Stimulated activated naive CD8-positive, alpha-beta T cell treated with anti-CD3 and anti-CD28 coated beads, Interleukin-15, amount 100 ng/mL, for 72 hours (primary cell): ENCODE measurements around the gene RPUSD2.

Source experiments
- ATAC-seq: fragments of 150-1000 bp; cut with Tn5 transposase; 2 replicates; pipeline ENCODE4 v1.10.0; 2021; ENCODE audit warnings: mild to moderate bottlenecking, moderate library complexity
- DNase-seq, 2 donors: peaks; one replicate each; pipeline ENCODE4 v3.0.0; 2021 to 2022
- H3K27ac Mint-ChIP-seq, 2 donors: one replicate each; pipeline ENCODE4 v1.8.0; 2022; ENCODE audit warnings: mild to moderate bottlenecking in 2 of 2, mixed read lengths in 2 of 2, moderate library complexity in 2 of 2
- H3K27me3 Mint-ChIP-seq: one replicate; pipeline ENCODE4 v1.8.0; 2022; ENCODE audit warnings: mixed read lengths
- H3K4me1 Mint-ChIP-seq: one replicate; pipeline ENCODE4 v1.8.0; 2022; ENCODE audit warnings: mild to moderate bottlenecking, mixed read lengths
- H3K4me3 Mint-ChIP-seq, 2 donors: one replicate each; pipeline ENCODE4 v1.8.0; 2022; ENCODE audit warnings: mild to moderate bottlenecking in 2 of 2, mixed read lengths in 2 of 2, moderate library complexity in 1 of 2
- H3K9me3 Mint-ChIP-seq, 2 donors: one replicate each; pipeline ENCODE4 v1.8.0; 2022; ENCODE audit warnings: mixed read lengths in 2 of 2

The RPUSD2 gene, protein sequence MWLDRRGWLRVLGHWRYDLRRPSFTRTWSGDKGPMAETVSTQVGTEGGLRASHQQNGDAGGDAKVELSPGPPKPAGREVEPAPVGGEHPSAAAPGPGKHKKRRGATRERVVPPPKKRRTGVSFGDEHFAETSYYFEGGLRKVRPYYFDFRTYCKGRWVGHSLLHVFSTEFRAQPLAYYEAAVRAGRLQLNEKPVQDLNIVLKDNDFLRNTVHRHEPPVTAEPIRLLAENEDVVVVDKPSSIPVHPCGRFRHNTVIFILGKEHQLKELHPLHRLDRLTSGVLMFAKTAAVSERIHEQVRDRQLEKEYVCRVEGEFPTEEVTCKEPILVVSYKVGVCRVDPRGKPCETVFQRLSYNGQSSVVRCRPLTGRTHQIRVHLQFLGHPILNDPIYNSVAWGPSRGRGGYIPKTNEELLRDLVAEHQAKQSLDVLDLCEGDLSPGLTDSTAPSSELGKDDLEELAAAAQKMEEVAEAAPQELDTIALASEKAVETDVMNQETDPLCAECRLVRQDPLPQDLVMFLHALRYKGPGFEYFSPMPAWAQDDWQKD

GRCh38 chr15:40569129-40569953, at the start of gene RPUSD2:
TSS of gene RPUSD2 (plus strand) at chr15:40569299. CDS start at chr15:40569338, 39 bp downstream.
- Mint-ChIP-seq H3K4me1 (peaks cover 61% of the 10 kb centered on the region), H3K27me3 (no peaks in the 10 kb centered on the region), H3K4me3 (peak within 1 kb of the TSS; percentile 93 to 98), H3K9me3 (no peaks in the 10 kb centered on the region), H3K27ac (peak within 1 kb of the TSS; percentile 97 to 99)
- DNase-seq (peak; percentile 86 to 90), ATAC-seq (peak; percentile 80)

DNA sequence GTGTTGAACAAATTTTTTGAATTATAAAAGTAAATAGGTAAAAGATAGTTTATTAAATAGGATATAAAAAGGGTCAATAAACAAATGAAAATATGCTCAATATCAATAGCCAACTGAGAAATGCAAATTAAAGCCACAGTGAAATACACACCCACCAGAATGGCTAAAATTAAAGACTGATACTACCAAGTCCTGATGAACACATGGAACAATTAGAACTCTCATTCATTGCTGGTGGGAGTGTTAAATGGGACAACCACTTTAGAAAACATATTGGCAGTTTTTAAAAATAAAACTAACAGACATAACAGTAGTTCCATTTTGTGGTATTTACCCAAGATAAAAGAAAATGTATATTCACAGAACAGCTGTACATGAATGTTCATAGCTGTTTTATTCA, 45.5 kb upstream of the RPUSD2 start:
- no peaks in the 10 kb centered on the region for H3K9me3 Mint-ChIP-seq
- no peaks in the 10 kb centered on the region for H3K27me3 Mint-ChIP-seq
- no peak overlapping the region for H3K27ac Mint-ChIP-seq
- no peak overlapping the region for H3K4me3 Mint-ChIP-seq
- DNase-seq (no peak), ATAC-seq (no peak)
- peaks cover 6% of the 10 kb centered on the region for H3K4me1 Mint-ChIP-seq

- ATAC-seq (no peak), DNase-seq (no peak)
- Mint-ChIP-seq H3K4me1 (no peaks in the 10 kb centered on the region), H3K4me3 (no peak overlapping the region), H3K27ac (no peak overlapping the region), H3K27me3 (no peaks in the 10 kb centered on the region), H3K9me3 (no peaks in the 10 kb centered on the region)
Observed at GRCh38 chr15:40525855-40526254, 43.2 kb upstream of the RPUSD2 start.

GRCh38 chr15:40528801-40529200, 40.3 kb upstream of the RPUSD2 start:
- DNase-seq, result no peak
- Mint-ChIP-seq H3K9me3 (no peaks in the 10 kb centered on the region), H3K4me3 (no peak overlapping the region), H3K4me1 (no peaks in the 10 kb centered on the region), H3K27ac (no peak overlapping the region), H3K27me3 (no peaks in the 10 kb centered on the region)
- ATAC-seq, result no peak

DNA sequence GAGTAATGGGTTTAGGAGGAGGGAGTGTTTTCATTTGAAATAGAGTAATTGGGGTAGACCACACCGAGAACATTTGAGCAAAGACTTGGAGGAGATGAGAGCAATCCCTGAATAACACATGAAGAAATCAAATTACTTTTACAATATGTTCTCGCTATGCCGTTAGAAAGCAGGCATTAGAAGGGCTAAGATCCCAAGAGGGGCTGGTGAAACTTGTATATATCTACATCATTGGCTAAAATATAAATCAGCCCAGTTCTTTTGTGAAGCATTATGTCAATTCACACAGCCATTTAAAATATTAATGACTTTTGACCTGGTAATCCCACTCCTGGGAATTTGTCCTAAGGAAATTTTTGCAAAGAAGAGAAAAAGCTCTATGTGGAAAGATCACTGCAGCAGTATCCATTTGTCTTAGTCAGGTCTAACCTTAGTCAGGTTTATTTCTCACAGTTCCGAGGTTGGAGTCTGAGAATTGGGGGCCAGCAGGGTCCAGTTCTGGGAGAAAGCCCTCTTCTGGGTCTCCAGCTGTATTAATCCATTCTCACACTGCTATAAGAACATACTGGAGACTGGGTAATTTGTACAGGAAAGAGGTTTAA, 35.2 kb upstream of the RPUSD2 start:
- ATAC-seq, result no peak
- no peak for DNase-seq
- Mint-ChIP-seq H3K27me3 (no peaks in the 10 kb centered on the region), H3K27ac (no peak overlapping the region), H3K4me3 (no peak overlapping the region), H3K9me3 (no peaks in the 10 kb centered on the region), H3K4me1 (no peaks in the 10 kb centered on the region)

GRCh38 chr15:40534371-40534770, 34.7 kb upstream of the RPUSD2 start:
- ATAC-seq, result no peak
- H3K27ac Mint-ChIP-seq, result no peak overlapping the region
- H3K4me1 Mint-ChIP-seq, result no peaks in the 10 kb centered on the region
- H3K27me3 Mint-ChIP-seq, result no peaks in the 10 kb centered on the region
- H3K9me3 Mint-ChIP-seq, result no peaks in the 10 kb centered on the region
- no peak for DNase-seq
- H3K4me3 Mint-ChIP-seq, result no peak overlapping the region

DNA sequence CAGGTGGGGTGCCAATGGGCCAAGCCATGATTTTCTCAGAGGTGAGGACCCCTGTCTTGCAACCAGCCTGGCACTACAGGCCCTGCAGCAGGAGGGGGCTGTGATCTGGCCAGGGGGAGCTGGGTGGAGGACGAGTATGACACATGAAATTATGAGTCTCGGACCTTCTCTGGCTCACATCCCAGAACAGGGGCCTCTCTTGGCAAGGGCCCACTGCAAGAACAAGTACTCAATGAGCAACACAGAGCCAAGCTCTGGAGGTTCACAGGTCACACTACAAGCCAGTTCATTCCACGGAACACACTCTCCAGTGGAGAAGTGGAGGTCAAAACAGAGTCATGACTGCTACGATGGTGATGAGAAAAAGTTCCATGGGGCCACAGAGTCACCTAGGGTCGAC, 32.6 kb upstream of the RPUSD2 start:
- no peak for DNase-seq
- Mint-ChIP-seq H3K4me3 (no peak overlapping the region), H3K4me1 (no peaks in the 10 kb centered on the region), H3K27ac (peak overlapping the region in 1 of 2 donors; percentile 92), H3K9me3 (no peaks in the 10 kb centered on the region), H3K27me3 (no peaks in the 10 kb centered on the region)
- ATAC-seq, result no peak

DNA sequence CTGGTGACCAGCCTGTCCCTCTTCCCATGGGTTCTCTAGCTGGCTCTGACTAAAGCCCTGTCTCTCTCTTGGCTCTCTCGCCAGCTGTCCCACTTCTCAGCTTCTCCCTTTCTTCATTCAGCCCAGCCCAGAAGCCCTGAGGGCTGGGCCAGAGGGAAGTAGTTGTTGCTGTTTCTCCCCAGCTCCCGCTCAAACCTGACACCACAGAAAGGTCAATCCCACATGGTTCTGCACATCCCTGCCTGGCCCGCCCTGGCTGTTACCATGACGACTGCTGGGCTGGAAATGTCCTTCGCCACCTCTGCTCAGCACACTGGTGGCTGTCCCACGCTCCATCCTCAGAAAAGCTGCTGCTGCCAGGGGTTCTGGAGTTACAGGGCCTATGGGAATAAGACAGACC, 30.1 kb upstream of the RPUSD2 start:
- ATAC-seq, result no peak
- no peak overlapping the region for H3K27ac Mint-ChIP-seq

DNA sequence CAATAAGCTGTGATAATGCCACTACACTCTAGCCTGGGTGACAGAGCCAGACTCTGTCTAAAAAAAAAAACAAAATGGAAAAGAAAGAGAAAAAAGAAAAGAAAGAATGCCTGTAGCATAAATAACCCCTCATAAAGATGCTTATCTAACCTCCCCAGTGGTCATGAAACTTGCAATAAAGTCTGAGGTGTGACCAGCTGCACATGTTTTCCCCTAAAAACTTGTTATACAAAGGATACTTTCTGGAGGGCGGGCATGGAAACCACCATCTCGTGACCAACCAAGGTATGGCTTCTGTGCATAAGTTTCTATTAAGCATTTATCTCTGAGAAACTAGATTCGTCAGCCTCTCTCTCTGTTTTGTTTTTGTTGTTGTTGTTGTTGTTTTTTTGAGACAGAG, 26.0 kb upstream of the RPUSD2 start:
- ATAC-seq (no peak), DNase-seq (no peak)
- Mint-ChIP-seq H3K9me3 (no peaks in the 10 kb centered on the region), H3K27ac (peak overlapping the region in 1 of 2 donors; percentile 47), H3K4me1 (peaks cover 10% of the 10 kb centered on the region), H3K4me3 (no peak overlapping the region), H3K27me3 (no peaks in the 10 kb centered on the region)

More for the DNA sequence above, 30.1 kb upstream of the RPUSD2 start:
- Mint-ChIP-seq H3K4me1 (peaks cover 7% of the 10 kb centered on the region), H3K4me3 (no peak overlapping the region), H3K27me3 (no peaks in the 10 kb centered on the region), H3K9me3 (no peaks in the 10 kb centered on the region)
- no peak for DNase-seq

DNA sequence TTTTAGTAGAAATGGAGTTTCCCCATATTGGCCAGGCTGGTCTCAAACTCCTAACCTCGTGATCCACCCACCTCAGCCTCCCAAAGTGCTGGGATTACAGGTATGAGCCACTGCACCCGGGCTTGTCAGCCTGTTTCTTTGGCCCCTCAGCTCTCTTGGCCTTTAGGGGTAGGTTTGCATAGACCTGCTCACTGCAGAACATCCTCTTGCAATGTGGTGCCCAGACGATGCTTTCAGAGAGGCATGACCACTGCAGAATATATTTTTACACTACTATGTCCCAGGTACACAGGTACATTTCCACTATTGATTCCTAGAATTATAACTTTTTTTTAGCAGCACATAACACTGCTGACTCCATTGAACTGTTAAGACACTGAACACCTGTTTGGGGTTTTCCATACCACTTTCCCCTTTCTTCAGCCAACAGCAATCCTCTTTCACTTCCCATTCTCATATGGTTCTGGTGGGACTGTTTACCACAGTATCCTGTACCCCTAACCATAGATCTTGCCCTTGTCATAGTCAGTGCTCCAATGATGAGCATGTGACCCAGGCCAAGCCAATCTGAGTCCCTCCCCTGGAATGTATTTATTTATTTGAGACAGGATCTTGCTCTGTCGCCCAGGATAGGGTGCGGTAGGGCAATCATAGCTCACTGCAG, 25.3 kb upstream of the RPUSD2 start:
- Mint-ChIP-seq H3K27me3 (no peaks in the 10 kb centered on the region), H3K4me3 (no peak overlapping the region), H3K9me3 (no peaks in the 10 kb centered on the region), H3K27ac (no peak overlapping the region), H3K4me1 (peaks cover 10% of the 10 kb centered on the region)
- no peak for DNase-seq
- ATAC-seq, result peak; percentile 73

DNA sequence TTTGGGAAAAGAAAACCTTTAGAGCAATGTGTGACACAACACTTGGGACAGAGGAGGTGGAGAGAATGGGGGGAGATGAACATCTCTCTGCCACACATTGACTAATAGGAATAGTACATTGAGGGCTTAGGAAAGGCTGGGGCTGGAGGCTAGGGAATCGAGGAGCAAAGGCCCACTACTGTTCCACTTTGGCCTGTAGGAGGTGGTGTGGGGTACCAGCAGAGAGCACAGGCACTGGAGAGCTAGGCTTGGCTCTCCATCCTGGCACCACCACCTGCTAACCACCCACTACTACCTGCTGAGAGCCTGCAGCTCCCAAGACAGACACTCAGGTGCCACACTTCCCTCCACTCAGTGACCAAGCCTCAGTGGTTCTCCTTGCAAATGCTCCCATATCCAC, 23.6 kb upstream of the RPUSD2 start:
- Mint-ChIP-seq H3K27ac (no peak overlapping the region), H3K4me1 (peaks cover 10% of the 10 kb centered on the region), H3K9me3 (no peaks in the 10 kb centered on the region), H3K27me3 (no peaks in the 10 kb centered on the region), H3K4me3 (no peak overlapping the region)
- ATAC-seq (no peak), DNase-seq (no peak)

DNA sequence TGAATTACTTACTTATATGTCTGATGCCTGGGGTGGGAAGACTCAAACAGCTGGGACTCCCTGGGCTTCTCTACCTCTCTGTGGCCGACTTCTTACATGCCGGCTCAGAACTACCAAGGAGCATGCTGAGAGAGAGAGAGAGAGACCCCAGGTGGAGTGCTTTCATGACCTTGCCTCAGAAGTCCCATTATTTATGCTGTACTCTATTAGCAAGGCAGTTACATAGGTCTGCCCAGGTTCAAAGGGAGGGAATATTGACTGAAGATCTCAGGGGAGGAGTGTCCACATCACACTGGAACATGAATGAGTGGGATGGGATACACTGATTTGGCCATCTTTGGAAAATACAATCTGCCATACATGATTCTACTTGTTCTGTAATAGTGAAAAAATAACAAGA, 20.5 kb upstream of the RPUSD2 start:
- Mint-ChIP-seq H3K4me1 (peaks cover 6% of the 10 kb centered on the region), H3K27ac (no peak overlapping the region), H3K4me3 (no peak overlapping the region), H3K9me3 (no peaks in the 10 kb centered on the region), H3K27me3 (no peaks in the 10 kb centered on the region)
- no peak for ATAC-seq
- DNase-seq, result no peak

- Mint-ChIP-seq H3K9me3 (no peaks in the 10 kb centered on the region), H3K4me3 (no peak overlapping the region), H3K27me3 (no peaks in the 10 kb centered on the region), H3K4me1 (no peaks in the 10 kb centered on the region), H3K27ac (no peak overlapping the region)
- DNase-seq (no peak), ATAC-seq (no peak)
Observed at GRCh38 chr15:40549894-40550293, 19.2 kb upstream of the RPUSD2 start.

GRCh38 chr15:40550341-40551037, 18.6 kb upstream of the RPUSD2 start:
- no peak for DNase-seq
- no peaks in the 10 kb centered on the region for H3K4me1 Mint-ChIP-seq
- no peak overlapping the region for H3K4me3 Mint-ChIP-seq
- H3K27ac Mint-ChIP-seq, result no peak overlapping the region
- H3K27me3 Mint-ChIP-seq, result no peaks in the 10 kb centered on the region
- no peak for ATAC-seq
- H3K9me3 Mint-ChIP-seq, result no peaks in the 10 kb centered on the region

DNA sequence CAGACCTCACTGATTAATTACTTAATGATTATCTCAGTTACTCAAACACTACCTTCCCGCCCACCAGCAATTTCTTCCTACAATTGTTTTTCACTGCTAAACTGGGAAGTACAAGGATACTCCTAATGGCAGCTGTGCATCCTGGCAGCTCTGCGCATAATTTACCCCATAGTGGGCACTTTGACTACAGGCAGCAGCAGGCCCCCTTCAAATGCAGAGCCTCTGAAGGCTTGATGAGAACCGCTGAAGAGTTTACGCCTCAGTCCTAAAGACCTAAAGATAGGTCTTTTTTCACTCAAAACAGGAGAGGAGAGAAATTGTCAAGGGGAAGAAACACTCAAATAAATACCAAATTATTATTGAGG, 15.0 kb upstream of the RPUSD2 start:
- H3K4me1 Mint-ChIP-seq, result peaks cover 8% of the 10 kb centered on the region
- DNase-seq, result no peak
- no peaks in the 10 kb centered on the region for H3K9me3 Mint-ChIP-seq
- H3K27me3 Mint-ChIP-seq, result no peaks in the 10 kb centered on the region
- H3K4me3 Mint-ChIP-seq, result no peak overlapping the region
- ATAC-seq, result no peak
- no peak overlapping the region for H3K27ac Mint-ChIP-seq
